ENCODE results near the gene GALNT11.
"Not testable (repeated sequence)": the region's sequence is repeated elsewhere in the genome, so short reads cannot be mapped to it uniquely, and the experiment has no call there.

Gene GALNT11

DNA sequence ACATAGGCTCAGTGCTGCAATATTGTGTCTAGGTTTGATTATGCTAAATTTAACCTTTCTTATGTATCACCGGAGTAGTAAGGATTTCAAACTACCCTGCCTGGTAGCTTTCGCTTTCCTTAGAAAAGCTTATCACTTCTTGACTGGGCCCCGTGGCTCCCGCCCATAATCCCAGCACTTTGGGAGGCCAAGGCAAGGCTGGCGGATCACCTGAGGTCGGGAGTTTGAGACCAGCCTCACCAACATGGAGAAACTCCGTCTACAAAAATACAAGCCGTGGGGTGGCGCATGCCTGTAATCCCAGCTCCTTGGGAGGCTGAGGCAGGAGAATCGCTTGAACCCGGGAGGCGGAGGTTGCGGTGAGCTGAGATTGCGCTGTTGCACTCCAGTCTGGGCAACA, 49.9 kb downstream of the GALNT11 start:
- not testable (repeated sequence) for DNase-seq (ENCODE audit: low spot score)

- DNase-seq (ENCODE audit: low spot score): no peak
Measured at GRCh38 chr7:152076324-152076821, 50.9 kb downstream of the GALNT11 start.

DNA sequence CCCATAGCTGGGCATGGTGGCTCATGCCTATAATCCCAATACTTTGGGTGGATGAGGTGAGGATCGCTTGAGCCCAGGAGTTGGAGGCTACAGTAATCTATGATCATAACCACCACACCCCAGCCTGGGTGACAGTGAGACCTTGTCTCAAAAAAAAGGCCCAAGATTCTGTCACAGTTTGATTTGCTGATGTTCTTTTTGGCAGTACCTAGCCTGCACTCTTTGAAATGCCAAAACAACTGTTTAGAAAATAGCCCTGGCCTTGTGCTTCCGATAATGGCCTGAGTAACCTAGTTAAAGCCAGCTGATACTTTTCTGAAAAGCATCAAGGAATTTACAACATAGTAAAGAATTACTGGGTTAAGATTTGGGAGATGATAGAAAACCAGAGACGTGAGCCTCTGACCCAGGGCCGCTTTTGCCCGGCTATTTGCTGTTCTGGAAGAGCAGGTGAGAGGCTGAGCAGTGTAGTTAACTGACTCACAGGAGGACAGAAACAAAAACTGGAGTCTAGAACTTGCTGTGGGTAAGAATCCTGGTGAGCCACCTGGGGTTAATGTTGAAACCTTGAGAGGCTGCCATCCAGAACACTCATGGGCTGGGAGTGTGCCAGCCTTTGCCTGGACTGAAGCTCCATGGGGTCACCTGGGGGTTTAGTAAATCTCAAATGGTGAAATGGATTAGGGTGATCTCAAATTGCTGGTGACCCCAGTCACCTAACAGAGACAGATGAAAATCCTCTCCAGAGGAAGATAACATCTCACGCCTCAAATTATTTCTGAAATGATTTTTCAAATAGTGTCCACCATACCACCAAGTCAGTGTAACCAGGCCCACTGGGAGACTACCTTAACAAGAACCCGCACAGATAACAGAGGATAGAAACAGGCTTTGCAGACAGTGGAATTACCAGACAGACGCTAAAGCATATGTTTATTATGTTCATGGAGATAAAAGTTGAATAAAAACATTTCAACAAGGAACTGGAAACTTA, 51.8 kb downstream of the GALNT11 start:
- no peak for DNase-seq (ENCODE audit: low spot score)

- no peak for DNase-seq (ENCODE audit: low spot score)
Measured at GRCh38 chr7:152078025-152078424, 52.6 kb downstream of the GALNT11 start.

DNA sequence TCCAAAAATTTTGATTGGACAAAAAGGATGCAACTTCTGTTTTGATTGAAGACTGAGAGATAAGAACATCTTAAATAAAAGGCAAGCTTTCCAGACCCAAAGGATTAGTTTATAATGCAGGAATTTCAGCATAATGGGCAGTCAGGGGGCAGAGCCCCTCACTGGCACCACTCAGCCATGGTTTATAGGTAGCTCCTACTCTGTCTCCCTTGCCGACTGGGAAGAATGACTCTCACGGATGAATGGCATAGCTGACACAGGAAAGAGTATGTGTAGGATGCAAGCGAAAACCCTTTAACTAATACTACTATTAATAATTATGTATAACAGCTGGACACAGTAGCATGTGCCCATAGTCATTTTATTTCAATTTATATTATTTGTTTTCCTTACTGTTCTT, 53.3 kb downstream of the GALNT11 start:
- no peak for DNase-seq (ENCODE audit: low spot score)

DNA sequence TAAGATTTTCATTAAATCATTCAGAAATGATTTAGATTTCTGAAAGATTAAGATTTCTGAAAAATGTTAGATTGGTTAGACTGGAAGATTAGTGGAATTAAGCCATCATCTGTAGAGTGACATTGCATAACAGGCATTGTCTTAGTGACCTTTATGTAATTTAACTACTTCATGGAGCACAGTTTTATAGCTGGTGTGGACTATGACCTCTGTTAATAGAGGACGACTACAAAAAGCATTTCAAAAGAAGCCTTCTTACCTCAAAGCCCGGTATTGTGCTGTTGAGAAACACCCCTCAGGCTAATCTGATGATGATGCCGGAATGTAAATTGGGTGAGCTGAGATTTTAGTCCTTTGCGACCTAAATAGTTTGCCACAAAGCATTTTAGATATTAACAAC, 55.6 kb downstream of the GALNT11 start:
- DNase-seq (ENCODE audit: low spot score): peak; percentile 16

- DNase-seq (ENCODE audit: low spot score): not testable (repeated sequence)
Measured at GRCh38 chr7:152082073-152082721, 56.7 kb downstream of the GALNT11 start.

- DNase-seq (ENCODE audit: low spot score): no peak
Measured at GRCh38 chr7:152085131-152085530, 59.7 kb downstream of the GALNT11 start.

GRCh38 chr7:152086513-152086912, 61.0 kb downstream of the GALNT11 start:
- no peak for DNase-seq (ENCODE audit: low spot score)

DNA sequence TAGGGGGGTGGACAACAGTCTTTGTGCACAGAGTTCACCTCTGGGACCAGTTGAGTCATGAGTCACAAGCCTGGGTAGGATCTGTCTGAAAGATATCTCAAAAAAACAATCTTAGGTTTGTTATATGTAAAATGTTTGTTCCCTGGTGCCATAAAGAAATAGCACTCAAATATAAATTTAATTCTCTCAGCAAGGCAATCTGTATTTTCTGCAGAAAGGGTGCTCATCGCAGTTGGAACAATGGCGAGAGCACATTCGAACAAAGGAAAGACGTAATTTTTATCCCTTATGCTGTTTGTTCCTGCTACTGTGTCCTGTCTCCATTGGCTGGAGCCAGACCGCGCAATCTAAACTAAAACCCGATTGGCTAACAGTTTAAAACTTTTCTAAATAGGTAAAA, 63.7 kb downstream of the GALNT11 start:
- DNase-seq (ENCODE audit: low spot score): no peak

DNA sequence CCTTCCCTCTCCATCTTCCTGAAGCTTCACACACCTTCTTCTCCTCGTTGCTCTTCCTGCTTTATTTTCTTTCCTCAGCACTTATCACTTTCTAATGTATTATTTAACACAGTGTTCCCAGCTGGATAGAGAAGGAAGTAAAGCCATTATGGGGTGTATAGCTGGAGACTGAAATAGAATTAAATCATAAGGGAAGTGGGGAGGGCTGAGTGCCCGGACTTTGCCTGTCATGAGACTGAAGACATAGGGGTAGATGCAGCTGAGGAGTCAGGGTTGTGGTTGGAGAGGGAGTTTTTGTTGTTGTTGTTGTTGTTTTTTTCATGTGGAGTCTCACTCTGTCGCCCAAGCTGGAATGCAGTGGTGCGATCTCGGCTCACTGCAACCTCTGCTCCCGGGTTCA, 65.3 kb downstream of the GALNT11 start:
- no peak for DNase-seq (ENCODE audit: low spot score)

- DNase-seq (ENCODE audit: low spot score): no peak
Measured at GRCh38 chr7:152093717-152094116, 68.2 kb downstream of the GALNT11 start.

DNA sequence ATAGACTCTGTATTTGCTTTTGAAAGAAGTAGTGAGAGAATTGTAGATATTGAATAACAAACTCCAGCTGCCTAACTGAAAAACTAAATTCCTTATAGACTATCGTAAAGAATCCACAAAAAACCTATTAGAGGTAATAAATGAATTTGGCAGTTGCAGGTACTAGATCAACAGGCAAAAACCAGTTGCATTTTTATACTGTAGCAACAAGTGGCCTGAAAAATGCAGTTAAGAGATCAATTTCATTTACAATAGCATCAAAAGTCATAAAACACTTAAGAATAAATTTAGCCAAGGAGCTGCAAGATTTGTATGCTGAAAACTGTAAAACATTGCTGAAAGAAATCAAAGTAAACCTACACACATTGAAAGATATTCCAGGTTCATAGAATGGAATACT, 70.3 kb downstream of the GALNT11 start:
- no peak for DNase-seq (ENCODE audit: low spot score)

GRCh38 chr7:152097330-152097729, 71.9 kb downstream of the GALNT11 start:
- DNase-seq (ENCODE audit: low spot score): no peak

DNA sequence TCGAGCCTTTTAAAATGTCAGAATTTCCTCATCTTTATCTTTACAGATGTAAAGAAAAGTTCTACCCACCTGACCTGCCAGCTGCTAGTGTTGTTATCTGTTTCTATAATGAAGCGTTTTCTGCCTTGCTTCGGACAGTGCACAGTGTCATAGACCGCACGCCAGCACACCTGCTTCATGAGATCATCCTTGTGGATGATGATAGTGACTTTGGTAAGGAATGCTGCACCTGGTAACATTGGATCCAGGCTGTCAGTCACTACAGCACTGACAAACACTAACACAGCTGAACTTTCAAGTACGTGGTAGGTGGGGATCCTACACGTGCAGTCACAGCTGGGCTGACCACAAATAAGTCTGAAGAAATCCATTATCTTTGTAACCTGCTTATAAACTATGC, 77.6 kb downstream of the GALNT11 start:
- DNase-seq (ENCODE audit: low spot score): no peak

DNA sequence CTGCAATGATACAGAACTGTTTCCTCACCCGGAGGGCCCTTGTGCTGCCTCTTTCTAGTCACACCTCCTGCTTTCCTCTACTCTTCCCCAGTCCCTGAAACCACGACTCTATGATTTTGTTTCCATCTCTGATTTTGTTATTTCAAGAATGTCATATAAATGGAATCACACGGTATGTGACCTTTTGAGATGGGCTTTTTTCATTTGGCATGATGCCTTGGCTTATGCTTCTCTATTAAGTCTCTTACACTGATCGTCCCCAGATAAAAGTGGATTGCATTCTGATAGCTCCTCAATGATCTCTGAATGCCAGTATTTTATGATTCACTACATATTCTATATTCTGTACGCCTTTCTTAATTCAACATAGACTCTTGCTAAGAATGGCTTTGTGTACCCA, 78.2 kb downstream of the GALNT11 start:
- DNase-seq (ENCODE audit: low spot score): no peak

DNA sequence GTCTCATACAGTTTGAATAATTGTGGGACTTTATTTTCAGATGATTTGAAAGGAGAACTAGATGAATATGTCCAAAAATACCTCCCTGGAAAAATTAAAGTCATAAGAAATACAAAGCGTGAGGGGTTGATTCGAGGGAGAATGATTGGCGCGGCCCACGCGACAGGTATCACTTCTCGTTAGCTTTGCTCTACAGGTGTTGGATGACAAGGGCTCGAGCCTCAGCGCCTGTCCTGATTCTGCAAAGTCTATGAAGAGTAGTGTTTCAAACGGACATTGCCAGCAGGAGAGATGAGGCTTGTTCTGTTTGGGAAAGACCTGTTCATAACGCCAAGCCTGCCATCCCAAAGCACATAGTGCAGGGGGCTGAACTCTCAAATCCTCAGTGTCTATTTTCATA, 79.7 kb downstream of the GALNT11 start:
- no peak for DNase-seq (ENCODE audit: low spot score)

GRCh38 chr7:152106990-152107389, 81.5 kb downstream of the GALNT11 start:
- DNase-seq (ENCODE audit: low spot score): no peak

- no peak for DNase-seq (ENCODE audit: low spot score)
Measured at GRCh38 chr7:152107945-152108344, 82.5 kb downstream of the GALNT11 start.

- DNase-seq (ENCODE audit: low spot score): no peak
Measured at GRCh38 chr7:152108359-152108758, 82.9 kb downstream of the GALNT11 start.

DNA sequence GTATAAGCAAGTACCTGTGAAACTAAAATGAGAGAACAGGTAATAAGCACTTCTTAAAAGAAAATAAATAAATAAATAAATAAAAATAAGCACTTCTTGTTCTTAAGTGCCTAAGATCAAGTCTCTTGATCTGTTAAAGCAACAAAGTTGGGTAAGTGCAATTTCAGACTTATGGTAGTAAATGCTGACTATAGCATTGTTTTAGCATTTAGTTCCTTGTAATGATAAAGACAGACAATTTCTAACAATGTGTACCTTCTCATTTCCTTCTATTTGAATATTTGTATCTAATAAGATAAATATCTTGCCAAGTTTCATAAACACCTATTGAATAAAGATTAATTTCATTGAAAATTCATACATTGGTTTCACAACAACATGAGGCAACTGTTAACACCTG, 87.4 kb downstream of the GALNT11 start:
- no peak for DNase-seq (ENCODE audit: low spot score)

DNA sequence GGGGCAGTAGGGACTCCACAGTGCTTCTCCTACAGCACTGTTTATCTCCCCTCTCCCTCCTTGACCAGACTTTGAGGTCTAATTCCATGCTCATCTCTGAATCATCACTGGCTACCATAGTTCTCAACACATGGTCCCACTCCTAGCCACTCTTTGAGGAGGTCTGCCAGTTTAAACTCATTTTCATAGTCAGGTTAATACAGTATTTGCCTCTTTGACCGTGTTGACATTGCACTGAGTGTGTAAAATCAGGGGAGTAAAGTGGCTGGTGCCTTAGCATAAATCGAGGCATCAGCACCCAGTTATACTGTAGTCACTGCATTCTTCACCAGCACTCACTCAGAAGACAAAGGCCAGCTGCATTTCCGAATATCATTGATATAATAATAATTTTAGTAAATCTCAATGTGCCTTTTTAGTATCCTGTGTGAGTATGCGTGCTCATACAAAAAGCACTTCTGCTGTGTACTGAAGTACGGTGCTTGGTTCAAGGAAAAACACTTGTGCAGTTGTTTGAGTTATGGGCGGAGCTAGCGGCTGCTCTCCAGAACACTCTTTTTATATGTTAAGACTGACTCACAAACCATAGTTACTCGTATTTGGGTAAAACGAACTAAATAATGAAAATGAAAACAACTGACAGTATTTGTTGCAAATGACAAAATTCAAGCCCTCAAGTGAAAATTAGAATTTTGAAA, 89.7 kb downstream of the GALNT11 start:
- no peak for DNase-seq (ENCODE audit: low spot score)

GRCh38 chr7:152117356-152117755, 91.9 kb downstream of the GALNT11 start:
- no peak for DNase-seq (ENCODE audit: low spot score)

Measured in SW480 (cell line).